GM10847 (cell line): ENCODE data around the gene SLC35F3.

Experiments used
- POLR2A ChIP-seq: IDR thresholded peaks from 2 replicates; pipeline ENCODE4 v1.6.1; 2011; ENCODE audit not compliant: insufficient read length; ENCODE audit errors: extremely low read depth

Gene SLC35F3

GRCh38 chr1:234315091-234315541, 410.6 kb downstream of the SLC35F3 start:
- no peak for TF ChIP-seq POLR2A

- TF ChIP-seq POLR2A = no peak
Measured at GRCh38 chr1:234315588-234315987, 411.1 kb downstream of the SLC35F3 start.

GRCh38 chr1:234316486-234316885, 412.0 kb downstream of the SLC35F3 start:
- TF ChIP-seq POLR2A = no peak

- TF ChIP-seq POLR2A = no peak
Measured at GRCh38 chr1:234316937-234317336, 412.5 kb downstream of the SLC35F3 start.

- TF ChIP-seq POLR2A = no peak
Measured at GRCh38 chr1:234320069-234320468, 415.6 kb downstream of the SLC35F3 start.

- TF ChIP-seq POLR2A = no peak
Measured at GRCh38 chr1:234320549-234320948, 416.1 kb downstream of the SLC35F3 start.

GRCh38 chr1:234321231-234321630, 416.8 kb downstream of the SLC35F3 start:
- TF ChIP-seq POLR2A = no peak

GRCh38 chr1:234322097-234322496, 417.6 kb downstream of the SLC35F3 start:
- no peak for TF ChIP-seq POLR2A

GRCh38 chr1:234322979-234323378, 418.5 kb downstream of the SLC35F3 start:
- TF ChIP-seq POLR2A = no peak

GRCh38 chr1:234324821-234325220, 420.3 kb downstream of the SLC35F3 start:
- no peak for TF ChIP-seq POLR2A

- TF ChIP-seq POLR2A = no peak
Measured at GRCh38 chr1:234325878-234326496, 421.5 kb downstream of the SLC35F3 start.

GRCh38 chr1:234326497-234327366, 422.3 kb downstream of the SLC35F3 start:
- TF ChIP-seq POLR2A = no peak

- TF ChIP-seq POLR2A = no peak
Measured at GRCh38 chr1:234327577-234328164, 423.2 kb downstream of the SLC35F3 start.

- no peak for TF ChIP-seq POLR2A
Measured at GRCh38 chr1:234330843-234331215, 426.4 kb downstream of the SLC35F3 start.

GRCh38 chr1:234331507-234331906, 427.0 kb downstream of the SLC35F3 start:
- no peak for TF ChIP-seq POLR2A

- no peak for TF ChIP-seq POLR2A
Measured at GRCh38 chr1:234336359-234336758, 431.9 kb downstream of the SLC35F3 start.
